HG03139 (cell line): ENCODE data around the gene ANKRD33.

Experiments used
- ATAC-seq: cut with Tn5 transposase; IDR thresholded peaks from one replicate; pipeline ENCODE4 v1.9.1; 2021; ENCODE audit not compliant: unreplicated experiment

The ANKRD33 gene

DNA sequence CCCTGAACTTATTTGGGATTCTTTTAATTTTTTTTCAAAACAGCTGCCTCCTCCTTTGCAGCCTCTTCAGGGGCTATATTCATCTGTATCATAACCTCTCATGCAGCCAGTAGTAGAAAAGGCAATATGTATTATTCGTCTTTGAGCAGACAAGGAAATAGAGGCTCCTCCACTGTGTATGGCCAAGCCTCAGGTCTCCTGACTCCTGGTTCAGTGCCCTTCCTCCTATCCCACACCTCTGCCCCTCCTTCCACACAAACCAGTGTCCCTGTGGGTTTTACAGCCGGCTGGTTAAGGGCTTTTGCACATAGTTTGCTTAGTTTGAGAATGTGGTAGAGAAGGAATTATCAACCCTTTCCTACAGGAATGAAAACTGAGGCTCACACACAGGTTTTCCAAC is 10.6 kb downstream of the ANKRD33 start:
- no peak for ATAC-seq

DNA sequence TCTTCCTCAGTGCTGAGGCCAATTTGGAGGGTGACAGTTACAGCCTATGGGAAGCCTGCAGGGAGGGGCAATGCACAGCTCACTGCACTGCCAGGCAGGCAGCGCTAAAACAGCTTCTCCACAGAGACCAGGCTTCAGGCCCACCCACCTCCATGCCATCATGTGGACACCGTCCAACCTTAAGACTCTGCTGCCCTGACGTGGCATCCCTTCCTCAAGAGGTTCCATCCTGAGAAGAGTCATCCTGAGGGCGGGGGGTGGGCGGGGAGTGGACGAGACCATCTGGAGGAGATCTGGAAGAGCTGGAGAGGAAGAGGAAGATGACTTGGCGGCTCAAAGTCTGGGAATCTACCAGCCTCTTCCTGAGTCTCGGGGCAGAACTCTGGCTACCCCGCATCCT is 11.0 kb downstream of the ANKRD33 start:
- ATAC-seq: no peak

DNA sequence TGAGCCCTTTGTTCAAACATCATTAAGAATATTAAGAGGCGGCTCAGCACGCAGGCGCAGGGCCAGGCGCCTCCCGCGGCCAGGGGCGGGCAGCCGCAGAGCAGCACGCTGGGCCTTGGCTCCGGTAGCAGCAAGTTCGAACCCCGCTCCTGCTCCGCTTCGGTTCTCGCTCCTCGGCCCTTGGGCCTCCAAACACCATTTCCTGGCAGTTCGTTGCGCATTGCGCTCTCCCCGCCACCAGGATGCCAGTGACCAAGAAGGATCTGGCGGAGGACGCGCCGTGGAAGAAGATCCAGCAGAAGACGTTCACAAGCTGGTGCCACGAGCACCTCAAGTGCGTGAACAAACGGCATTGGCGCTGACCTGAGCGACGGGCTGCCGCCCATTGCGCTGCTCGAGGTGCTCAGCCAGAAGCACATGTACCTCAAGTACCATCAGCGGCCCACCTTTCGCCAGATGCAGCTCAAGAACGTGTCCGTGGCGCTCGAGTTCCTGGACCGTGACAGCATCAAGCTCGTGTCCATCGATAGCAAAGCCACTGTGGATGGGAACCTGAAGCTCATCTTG is 12.5 kb downstream of the ANKRD33 start:
- ATAC-seq: no peak

- ATAC-seq: no peak
Measured at GRCh38 chr12:51901121-51901817, 13.4 kb downstream of the ANKRD33 start.

DNA sequence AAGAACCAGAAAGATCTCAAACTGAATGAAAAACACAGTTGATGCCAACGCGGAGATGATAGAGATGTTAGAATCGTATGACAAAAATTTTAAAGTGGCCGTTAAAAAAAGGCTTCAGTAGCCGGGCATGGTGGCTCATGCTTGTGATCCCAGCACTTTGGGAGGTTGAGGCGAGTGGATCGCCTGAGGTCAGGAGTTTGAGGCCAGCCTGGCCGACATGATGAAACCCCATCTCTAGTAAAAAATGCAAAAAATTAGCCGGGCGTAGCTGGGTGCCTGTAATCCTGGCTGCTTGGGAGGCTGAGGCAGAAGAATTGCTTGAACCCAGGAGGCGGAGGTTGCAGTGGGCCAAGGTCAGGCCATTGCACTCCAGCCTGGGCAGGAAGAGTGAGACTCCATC is 14.0 kb downstream of the ANKRD33 start:
- ATAC-seq: no peak

DNA sequence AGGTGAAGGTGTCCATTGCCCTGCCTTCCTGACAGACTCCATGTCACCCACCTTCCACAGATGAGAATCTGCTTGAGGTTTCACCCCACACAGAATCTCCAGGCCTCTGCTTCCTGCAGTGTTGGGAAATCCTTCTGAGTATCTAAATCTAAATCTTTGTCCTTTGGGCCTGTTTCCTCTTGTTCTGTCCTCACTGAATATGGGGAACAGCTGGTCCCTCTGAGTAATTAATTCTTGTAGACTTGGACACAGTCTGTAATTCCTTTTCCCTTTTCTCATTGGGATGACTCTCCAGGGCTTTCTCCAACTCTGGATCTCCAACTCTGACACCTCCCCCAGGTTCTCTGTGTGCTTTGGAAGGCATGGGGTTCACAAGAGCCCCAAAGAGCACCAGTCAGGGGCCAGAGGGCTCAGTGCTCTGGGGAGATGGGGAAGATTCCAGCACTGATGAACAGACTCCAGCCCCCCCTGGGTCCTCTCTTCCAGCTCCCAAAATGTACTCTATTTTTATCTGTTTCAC is 17.1 kb downstream of the ANKRD33 start:
- ATAC-seq: no peak

GRCh38 chr12:51905471-51906429 is 17.8 kb downstream of the ANKRD33 start:
- ATAC-seq: no peak

- no peak for ATAC-seq
Measured at GRCh38 chr12:51906430-51907082, 18.7 kb downstream of the ANKRD33 start.

GRCh38 chr12:51907083-51907855 is 19.4 kb downstream of the ANKRD33 start, which contains the start of gene ACVRL1:
ACVRL1 (plus strand) TSS chr12:51907504; CDS start chr12:51912475, 4,971 bp downstream.
- no peak for ATAC-seq

GRCh38 chr12:51907856-51908425 is 20.0 kb downstream of the ANKRD33 start:
- no peak for ATAC-seq

DNA sequence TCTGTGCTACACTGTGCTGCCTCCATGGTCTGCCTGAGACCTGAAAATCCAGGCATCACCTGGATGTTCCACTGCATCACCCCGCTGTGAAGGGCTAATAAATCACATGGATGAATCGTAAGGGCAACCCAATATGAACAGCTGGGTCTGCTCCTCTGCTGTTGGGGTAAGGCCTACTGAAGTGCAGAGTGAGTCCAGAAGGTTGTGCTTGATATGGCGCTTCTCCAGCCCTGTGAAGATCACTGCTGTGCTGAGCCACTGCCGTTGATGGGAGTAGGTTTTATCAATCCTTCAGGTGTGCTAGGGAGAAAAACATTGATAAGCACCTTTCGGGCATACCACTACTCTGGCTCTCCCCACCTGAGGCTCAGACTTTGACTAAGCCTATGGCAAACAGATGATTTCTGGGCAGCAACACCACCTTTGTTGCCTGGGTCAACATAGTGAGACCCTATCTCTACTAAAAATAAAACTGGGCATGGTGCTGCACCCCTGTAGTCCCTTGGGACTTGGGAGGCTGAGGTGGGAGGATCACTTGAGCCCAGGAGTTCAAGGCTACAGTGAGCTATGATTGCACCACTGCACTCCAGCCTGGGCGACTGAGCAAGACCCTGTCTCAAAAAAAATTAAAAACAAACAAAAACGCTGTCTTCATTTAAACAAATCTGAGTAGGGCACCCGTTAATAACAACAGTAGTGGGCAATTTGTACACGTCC is 21.1 kb downstream of the ANKRD33 start:
- no peak for ATAC-seq

DNA sequence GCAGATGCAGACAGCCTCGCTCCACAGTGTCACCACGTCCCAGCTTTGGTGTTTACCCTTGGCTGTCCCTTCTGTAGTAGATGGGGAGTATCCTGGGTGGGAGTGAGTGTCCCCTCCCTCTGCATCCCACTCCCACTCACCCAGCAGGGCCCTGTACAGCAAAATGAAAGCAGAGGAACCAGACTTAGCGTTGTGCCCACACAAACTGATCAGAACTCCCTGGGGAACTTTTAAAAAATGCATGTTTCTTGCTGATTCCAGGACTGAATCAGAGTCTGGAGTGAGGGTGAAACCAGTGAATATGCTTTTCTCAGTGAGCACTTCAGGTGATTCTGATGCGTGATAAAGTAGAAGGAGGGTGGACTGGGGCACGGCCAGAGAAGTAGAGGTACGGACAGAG is 22.3 kb downstream of the ANKRD33 start:
- ATAC-seq: no peak

GRCh38 chr12:51910691-51911090 is 22.8 kb downstream of the ANKRD33 start:
- no peak for ATAC-seq

DNA sequence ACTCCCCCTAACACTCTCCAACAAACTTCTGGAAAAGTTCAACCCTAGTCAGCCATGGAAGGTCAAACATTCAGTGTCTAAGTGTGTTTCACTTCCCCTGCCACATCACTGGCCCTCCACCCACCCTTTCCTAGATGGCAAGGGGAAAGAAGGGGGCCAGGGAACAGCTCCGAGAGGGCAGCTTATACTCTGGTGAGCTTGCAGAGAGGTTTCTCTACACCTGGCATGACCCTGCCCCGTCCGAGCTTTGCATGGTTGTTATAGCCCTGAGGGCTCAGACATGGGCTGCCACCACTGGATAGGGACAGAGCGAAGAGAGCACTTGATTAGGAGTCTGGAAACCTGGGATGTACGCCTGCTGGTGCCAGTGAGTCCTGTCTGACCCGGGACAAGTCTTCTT is 23.4 kb downstream of the ANKRD33 start:
- ATAC-seq: no peak

DNA sequence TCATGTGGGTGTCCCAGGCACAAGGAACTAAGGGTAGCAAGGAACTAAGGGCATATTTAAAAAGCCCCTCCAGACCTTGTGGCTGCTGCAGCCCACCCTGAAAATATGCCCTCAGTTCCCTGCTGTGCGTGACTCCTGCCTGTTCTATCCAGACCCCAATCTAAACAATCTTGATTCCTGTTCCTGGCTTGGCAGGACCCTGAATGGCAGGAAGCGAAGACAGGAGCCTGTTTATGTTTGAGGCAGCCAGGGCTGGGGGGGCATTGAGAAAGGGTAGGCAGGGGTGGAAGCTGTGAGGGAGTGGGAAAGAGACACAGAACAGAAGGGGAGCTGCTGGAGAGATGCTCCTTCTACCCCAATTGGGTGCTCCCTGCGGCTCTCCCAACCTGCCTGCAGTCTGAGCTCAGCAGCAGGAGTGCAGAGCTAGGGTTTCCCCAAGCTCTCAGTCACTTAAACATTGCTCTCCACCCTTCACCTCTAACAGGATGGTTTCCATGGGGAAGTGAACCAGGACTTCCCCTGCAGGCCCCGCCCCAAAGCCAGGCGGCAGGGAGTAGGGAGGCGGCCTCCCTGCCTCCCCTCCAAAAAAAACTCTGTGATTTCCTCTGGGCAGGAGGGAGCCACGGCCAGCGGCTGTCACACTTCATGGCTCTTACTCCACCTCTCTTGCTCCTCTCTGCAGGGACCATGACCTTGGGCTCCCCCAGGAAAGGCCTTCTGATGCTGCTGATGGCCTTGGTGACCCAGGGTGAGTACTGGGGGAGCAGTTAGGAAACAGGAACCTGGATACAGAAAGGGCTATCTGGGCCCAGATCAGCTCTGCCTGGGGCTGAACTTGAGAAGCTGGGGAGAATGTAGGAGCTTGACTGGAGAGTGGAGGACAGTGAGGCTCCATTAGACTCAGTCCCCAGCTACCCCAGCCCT is 24.1 kb downstream of the ANKRD33 start:
- no peak for ATAC-seq

GRCh38 chr12:51913071-51914033 is 25.4 kb downstream of the ANKRD33 start:
- no peak for ATAC-seq
